CD14-positive monocyte (primary cell): ENCODE results near the gene PCDHGA12. TPM values are rescaled to one million over a fixed set of nuclear protein-coding genes. Genes with fewer than 3 reads are reported as not detected.
"Not testable (repeated sequence)": the region's sequence is repeated elsewhere in the genome, so short reads cannot be mapped to it uniquely, and the experiment has no call there.

ENCODE experiments used
- DNase-seq, 3 donors: peaks; one replicate each; pipeline ENCODE4 v3.0.0-alpha.2; 2011 to 2022
- H2AFZ ChIP-seq: 2 replicates; pipeline ENCODE4 v1.6.0; 2012; ENCODE audit warnings: mild to moderate bottlenecking, low read depth, low read length, inconsistent platforms; ENCODE audit not compliant: insufficient read depth, poor library complexity, severe bottlenecking
- H3K27ac ChIP-seq, 2 donors: 1 replicate in 1 of 2; 2 replicates in 1 of 2; pipeline ENCODE4 v1.5.1; 2012 to 2013; ENCODE audit warnings: low read length in 2 of 2, control low read depth in 1 of 2, inconsistent platforms in 1 of 2, low read depth in 1 of 2, mild to moderate bottlenecking in 1 of 2
- H3K27me3 ChIP-seq, 2 donors: one replicate each; pipeline versions ENCODE4 v1.6.0 to v1.6.1; 2011 to 2013; ENCODE audit warnings: low read length in 2 of 2; ENCODE audit not compliant: control insufficient read depth in 2 of 2, insufficient read depth in 2 of 2
- H3K36me3 ChIP-seq, 2 donors: replicated peaks in 1 of 2; 1 replicate in 1 of 2; 2 replicates in 1 of 2; pipeline versions ENCODE4 v1.5.1 to v1.6.1; 2012 to 2013; ENCODE audit warnings: low read length in 2 of 2, control low read depth in 1 of 2, inconsistent platforms in 1 of 2, mild to moderate bottlenecking in 1 of 2; ENCODE audit not compliant: insufficient read depth in 2 of 2, control insufficient read depth in 1 of 2
- H3K4me1 ChIP-seq, 2 donors: 1 replicate in 1 of 2; 2 replicates in 1 of 2; pipeline versions ENCODE4 v1.5.1 to v1.6.1; 2012 to 2013; ENCODE audit warnings: low read length in 2 of 2, control low read depth in 1 of 2, inconsistent platforms in 1 of 2, mild to moderate bottlenecking in 1 of 2, moderate library complexity in 1 of 2; ENCODE audit not compliant: insufficient read depth in 2 of 2, control insufficient read depth in 1 of 2
- H3K4me2 ChIP-seq: replicated peaks from 2 replicates; pipeline ENCODE3; 2012; ENCODE audit warnings: low read length, moderate library complexity, mild to moderate bottlenecking; ENCODE audit not compliant: poor library complexity, severe bottlenecking; ENCODE audit errors: extremely low read depth
- H3K4me3 ChIP-seq, 3 experiments: fragments of 200-600 bp in 1 of 3; sonication (generic) in 1 of 3; replicated peaks in 1 of 3; 1 replicate in 2 of 3; 2 replicates in 1 of 3; pipeline ENCODE4 v1.5.1; 2011 to 2013; ENCODE audit warnings: low read length in 3 of 3, mild to moderate bottlenecking in 3 of 3, control low read depth in 2 of 3, low read depth in 2 of 3, inconsistent platforms in 1 of 3, moderate library complexity in 1 of 3
- H3K79me2 ChIP-seq: 2 replicates; pipeline ENCODE4 v1.6.0; 2012; ENCODE audit warnings: mild to moderate bottlenecking, control low read depth, inconsistent platforms, low read length, moderate library complexity; ENCODE audit not compliant: insufficient read depth
- H3K9ac ChIP-seq: 2 replicates; pipeline ENCODE4 v1.6.0; 2017; ENCODE audit warnings: low read length, mild to moderate bottlenecking; ENCODE audit not compliant: insufficient read depth, poor library complexity, severe bottlenecking
- H3K9me3 ChIP-seq, 2 donors: replicated peaks in 1 of 2; 1 replicate in 1 of 2; 2 replicates in 1 of 2; pipeline versions ENCODE4 v1.5.1 to v1.6.1; 2012 to 2013; ENCODE audit warnings: low read length in 2 of 2, control low read depth in 1 of 2; ENCODE audit not compliant: control insufficient read depth in 1 of 2, insufficient read depth in 1 of 2
- H4K20me1 ChIP-seq: 2 replicates; pipeline ENCODE4 v1.6.0; 2012; ENCODE audit warnings: mild to moderate bottlenecking, low read length, control low read depth, moderate library complexity; ENCODE audit not compliant: insufficient read depth
- H3K27ac Mint-ChIP-seq, 7 donors: one replicate each; pipeline ENCODE4 v1.8.0; 2020; ENCODE audit warnings: mild to moderate bottlenecking in 7 of 7, mixed read lengths in 7 of 7, moderate library complexity in 6 of 7, inconsistent platforms in 2 of 7
- H3K27me3 Mint-ChIP-seq, 3 donors: one replicate each; pipeline ENCODE4 v1.8.0; 2021 to 2022; ENCODE audit warnings: low read depth in 3 of 3, mild to moderate bottlenecking in 3 of 3, mixed read lengths in 3 of 3, moderate library complexity in 3 of 3, inconsistent platforms in 1 of 3
- H3K36me3 Mint-ChIP-seq, 2 donors: one replicate each; pipeline ENCODE4 v1.8.0; 2020; ENCODE audit warnings: mixed read lengths in 2 of 2, inconsistent platforms in 1 of 2, mild to moderate bottlenecking in 1 of 2
- H3K4me1 Mint-ChIP-seq: one replicate; pipeline ENCODE4 v1.8.0; 2020; ENCODE audit warnings: mild to moderate bottlenecking, mixed read lengths
- H3K4me3 Mint-ChIP-seq, 2 donors: one replicate each; pipeline ENCODE4 v1.8.0; 2020; ENCODE audit warnings: mild to moderate bottlenecking in 2 of 2, mixed read lengths in 2 of 2, moderate library complexity in 1 of 2
- H3K9me3 Mint-ChIP-seq, 7 donors: one replicate each; pipeline ENCODE4 v1.8.0; 2020 to 2022; ENCODE audit warnings: mixed read lengths in 7 of 7, mild to moderate bottlenecking in 6 of 7, moderate library complexity in 6 of 7, inconsistent platforms in 2 of 7
- CTCF ChIP-seq: fragments of 200-600 bp; IDR thresholded peaks from one replicate; pipeline ENCODE4 v1.8.0; 2022; ENCODE audit warnings: antibody characterized with exemption, mild to moderate bottlenecking
- WGBS: methylation state at CpG from one replicate; pipeline ENCODE4 v1.1.5; 2013; ENCODE audit warnings: missing lambda C conversion rate; ENCODE audit not compliant: insufficient coverage; 5-methylcytosine and 5-hydroxymethylcytosine counted together
- intact Hi-C, 2 donors: fragments of 100-400 bp; cut with micrococcal nuclease; formaldehyde crosslinking; loops; one replicate each; pipeline versions ENCODE4 v1.15.0 to v1.15.1; 2023
- polyA plus RNA-seq, 3 donors: library from polyadenylated mRNA; depleted of rRNA in 1 of 3; unstranded in 2 of 3; stranded (reverse) in 1 of 3; fragments of 300-500 nt in 2 of 3; fragments of >200 nt in 1 of 3; fragmentation: Illumina TruSeq in 2 of 3; gene quantifications; 1 replicate in 2 of 3; 2 replicates in 1 of 3; pipeline ENCODE4 v1.2.3, GENCODE V29; 2012 to 2021

PCDHGA12 gene
- polyA plus RNA-seq, 3 donors = 0.01 TPM; not detected in 2

DNA sequence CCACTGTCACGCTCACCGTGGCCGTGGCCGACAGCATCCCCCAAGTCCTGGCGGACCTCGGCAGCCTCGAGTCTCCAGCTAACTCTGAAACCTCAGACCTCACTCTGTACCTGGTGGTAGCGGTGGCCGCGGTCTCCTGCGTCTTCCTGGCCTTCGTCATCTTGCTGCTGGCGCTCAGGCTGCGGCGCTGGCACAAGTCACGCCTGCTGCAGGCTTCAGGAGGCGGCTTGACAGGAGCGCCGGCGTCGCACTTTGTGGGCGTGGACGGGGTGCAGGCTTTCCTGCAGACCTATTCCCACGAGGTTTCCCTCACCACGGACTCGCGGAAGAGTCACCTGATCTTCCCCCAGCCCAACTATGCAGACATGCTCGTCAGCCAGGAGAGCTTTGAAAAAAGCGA lies 2.4 kb downstream of the PCDHGA12 start:
- H3K9ac ChIP-seq, H3K36me3 ChIP-seq, H3K27ac Mint-ChIP-seq, intact Hi-C loops, H3K79me2 ChIP-seq, H3K27ac ChIP-seq, DNase-seq, H3K4me3 ChIP-seq, H2AFZ ChIP-seq, H3K4me2 ChIP-seq, H4K20me1 ChIP-seq: not testable (repeated sequence)
- peaks cover 17 to 19% of the 10 kb centered on the region in 2 donors for H3K4me1 ChIP-seq
- Mint-ChIP-seq H3K36me3 (peaks cover 20 to 22% of the 10 kb centered on the region in 2 donors), H3K4me1 (peaks cover 21% of the 10 kb centered on the region), H3K27me3 (peaks cover 47 to 66% (median 61%) of the 10 kb centered on the region in 3 donors), H3K9me3 (peaks cover 22 to 50% (median 40%) of the 10 kb centered on the region in 7 donors), H3K4me3 (peak overlapping the region in 1 of 2 donors; percentile 79)
- peaks cover 32 to 90% of the 10 kb centered on the region in 2 donors for H3K27me3 ChIP-seq
- 36% methylated on average over 24 of the region's 29 CpGs for WGBS
- peaks cover 37% of the 10 kb centered on the region in 2 donors for H3K9me3 ChIP-seq

- Histone ChIP-seq H3K27ac (no peak overlapping the region), H3K4me2 (no peak overlapping the region), H4K20me1 (no peaks in the 10 kb centered on the region), H3K9ac (no peak overlapping the region), H3K4me3 (no peak overlapping the region), H3K79me2 (no peaks in the 10 kb centered on the region), H3K27me3 (peaks cover 32 to 81% of the 10 kb centered on the region in 2 donors), H2AFZ (no peak overlapping the region), H3K4me1 (peaks cover 17 to 19% of the 10 kb centered on the region in 2 donors), H3K36me3 (no peaks in the 10 kb centered on the region), H3K9me3 (peaks cover 31 to 32% of the 10 kb centered on the region in 2 donors)
- no peak for TF ChIP-seq CTCF
- intact Hi-C loops = no loop called here
- Mint-ChIP-seq H3K36me3 (peaks cover 20 to 22% of the 10 kb centered on the region in 2 donors), H3K27ac (no peak overlapping the region), H3K27me3 (peaks cover 39 to 53% (median 53%) of the 10 kb centered on the region in 3 donors), H3K9me3 (peaks cover 22 to 47% (median 37%) of the 10 kb centered on the region in 7 donors), H3K4me3 (no peak overlapping the region), H3K4me1 (peaks cover 21% of the 10 kb centered on the region)
- no CpG with 5 or more reads among the region's 2 CpGs for WGBS
- no peak for DNase-seq
Observed at GRCh38 chr5:141434006-141434405, 3.7 kb downstream of the PCDHGA12 start.
